Measurements from ENCODE around the gene ARMC3. TPM values are rescaled to one million over a fixed set of nuclear protein-coding genes. Genes with fewer than 3 reads are reported as not detected.
A peak's percentile ranks its signal among the peaks of the same experiment; 100 is the strongest.
"Not testable (repeated sequence)": the region's sequence is repeated elsewhere in the genome, so short reads cannot be mapped to it uniquely, and the experiment has no call there.

Gene ARMC3
- total RNA-seq, 1 donor from 2014 or later: not detected

DNA sequence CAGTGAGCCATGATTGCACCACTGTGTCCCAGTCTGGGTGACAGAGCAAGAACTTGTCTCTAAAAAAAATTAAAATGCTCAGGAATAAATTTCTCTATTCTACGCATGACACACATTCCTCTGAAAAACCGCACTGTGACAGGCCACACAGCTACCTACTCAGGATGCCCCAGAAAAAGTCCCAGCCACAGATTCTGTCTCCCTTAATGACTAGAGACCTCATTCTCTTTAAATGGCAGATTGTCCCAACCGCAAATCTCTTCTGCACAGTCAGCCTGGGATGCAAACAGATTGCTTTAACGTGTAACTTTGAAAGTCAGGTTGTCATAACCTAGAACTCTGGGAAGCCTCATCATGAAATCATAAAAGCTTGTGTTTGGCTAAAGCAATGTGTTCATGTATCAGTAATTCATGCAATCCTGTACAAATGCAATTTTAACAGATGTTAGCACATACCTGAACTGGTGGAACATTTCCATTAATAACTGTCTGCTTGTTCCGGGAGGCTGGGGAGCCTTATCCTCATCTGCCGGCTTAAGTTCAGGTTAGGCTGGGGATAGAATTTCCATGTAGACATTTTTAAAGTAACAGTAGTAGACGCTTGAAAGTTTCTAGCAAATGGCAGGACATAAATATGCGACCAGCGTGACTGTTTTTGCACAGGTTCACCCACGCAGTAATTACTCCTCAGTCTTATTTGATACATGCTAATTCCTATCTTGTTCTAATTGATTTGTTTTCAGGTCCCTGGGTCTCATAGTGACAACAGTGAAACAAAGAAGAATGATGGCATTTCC is 141.4 kb downstream of the ARMC3 start:
- no peak for DNase-seq (ENCODE audit: low spot score)

DNA sequence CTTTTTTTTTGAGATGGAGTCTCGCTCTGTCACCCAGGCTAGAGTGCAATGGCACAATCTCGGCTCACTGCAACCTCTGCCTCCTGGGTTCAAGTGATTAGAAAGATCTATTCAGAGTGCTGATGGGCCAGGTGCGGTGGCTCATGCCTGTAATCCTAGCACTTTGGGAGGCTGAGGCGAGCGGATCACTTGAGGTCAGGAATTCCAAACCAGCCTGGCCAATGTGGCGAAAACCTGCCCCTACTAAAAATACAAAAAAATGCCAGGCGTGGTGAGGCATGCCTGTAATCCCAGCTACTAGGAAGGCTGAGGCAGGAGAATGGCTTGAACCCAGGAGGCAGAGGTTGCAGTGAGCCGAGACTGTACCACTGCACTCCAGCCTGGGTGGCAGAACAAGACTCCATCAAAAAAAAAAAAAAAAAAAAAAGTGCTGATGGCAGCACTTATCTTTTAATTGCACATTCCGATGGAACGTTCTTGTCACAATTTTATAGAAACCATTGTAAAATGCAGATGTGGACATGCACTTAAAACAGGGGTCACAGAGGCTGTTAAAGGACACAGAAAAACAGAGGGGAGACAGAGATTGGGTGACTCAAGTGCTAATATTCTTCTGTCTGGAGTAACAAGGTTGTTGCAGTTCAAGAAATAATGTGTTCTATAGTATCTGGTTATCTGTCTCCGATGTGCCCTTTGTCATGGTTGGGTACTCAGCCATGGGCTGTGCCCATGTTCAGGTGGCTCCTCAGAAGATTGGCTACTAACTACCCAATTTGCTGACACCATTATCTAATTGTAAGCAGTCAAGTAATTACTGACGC is 142.4 kb downstream of the ARMC3 start:
- not testable (repeated sequence) for DNase-seq (ENCODE audit: low spot score); ATAC-seq

More for the DNA sequence above, 141.4 kb downstream of the ARMC3 start:
- ATAC-seq: no peak

DNA sequence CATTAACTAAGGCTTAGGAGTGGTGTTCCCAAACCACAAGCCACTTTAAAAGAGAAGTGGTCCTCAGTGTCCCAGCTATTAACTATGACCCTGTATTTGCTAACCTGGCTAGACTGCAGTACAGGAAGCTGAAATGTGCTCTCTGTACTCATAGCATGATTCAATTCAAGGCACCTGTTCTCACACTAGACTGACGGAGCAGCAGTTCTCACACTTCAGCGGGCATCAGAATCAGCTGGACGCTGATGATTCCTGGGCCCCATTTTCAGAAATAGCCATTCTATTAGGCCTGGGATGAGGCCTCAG is 143.0 kb downstream of the ARMC3 start:
- DNase-seq (ENCODE audit: low spot score) (no peak), ATAC-seq (no peak)

DNA sequence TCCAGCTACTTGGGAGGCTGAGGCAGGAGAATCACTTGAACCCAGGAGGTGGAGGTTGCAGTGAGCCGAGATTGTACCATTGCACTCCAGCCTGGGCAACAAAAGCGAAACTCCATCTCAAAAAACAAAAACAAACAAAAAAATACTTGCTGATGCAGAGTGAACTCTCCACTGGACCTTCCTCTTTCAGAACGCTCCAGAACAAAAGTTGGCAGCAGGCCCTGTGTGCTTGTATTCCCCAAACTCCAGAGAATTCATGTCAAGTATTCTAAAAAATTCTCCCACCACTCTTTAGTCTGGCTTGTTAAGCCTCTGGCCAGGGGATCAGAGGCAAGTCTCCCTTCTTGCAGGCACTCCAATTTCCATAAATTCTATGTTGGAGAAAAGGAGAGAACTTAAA is 144.7 kb downstream of the ARMC3 start:
- DNase-seq (ENCODE audit: low spot score) (peak; percentile 63), ATAC-seq (peak; percentile 74)

DNA sequence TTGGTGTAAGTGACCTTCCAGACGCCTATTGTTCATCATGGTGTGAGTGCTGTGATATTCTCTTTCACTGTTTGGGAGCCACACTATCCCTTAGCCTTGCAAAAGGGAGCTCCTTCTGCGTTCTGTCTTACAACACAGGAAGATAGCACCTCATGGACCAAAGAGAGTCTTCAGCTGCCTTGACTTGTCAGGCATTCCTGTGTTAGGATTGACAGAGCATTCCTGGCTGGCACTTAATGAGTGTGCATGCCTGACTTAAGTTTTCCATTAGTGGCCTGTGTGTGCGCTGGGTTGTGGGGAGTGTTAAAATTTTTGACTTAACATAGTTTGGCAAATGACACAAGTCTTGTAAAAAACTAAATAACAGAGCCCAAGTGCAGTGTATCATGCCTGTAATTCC is 145.7 kb downstream of the ARMC3 start:
- DNase-seq (ENCODE audit: low spot score): no peak
- ATAC-seq: no peak

DNA sequence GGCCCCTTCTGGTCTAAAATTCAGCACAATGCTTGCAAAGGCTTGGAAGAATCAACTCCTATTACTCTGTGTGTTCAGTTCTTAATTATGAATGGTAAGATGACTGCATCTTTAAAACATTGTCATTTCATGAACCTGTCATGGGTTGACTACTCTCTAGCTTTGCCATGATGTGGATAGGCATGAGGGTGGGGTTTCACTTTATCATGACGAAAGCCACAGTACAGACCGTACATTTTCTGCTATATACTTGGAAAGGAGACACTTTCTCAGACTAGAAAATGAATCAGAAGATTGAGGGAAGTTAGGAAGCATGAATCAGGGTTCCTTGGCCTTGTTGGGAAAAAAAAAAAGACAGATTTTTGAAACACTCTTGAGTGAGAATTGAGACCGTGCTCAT is 147.8 kb downstream of the ARMC3 start:
- ATAC-seq (no peak), DNase-seq (ENCODE audit: low spot score) (no peak)

DNA sequence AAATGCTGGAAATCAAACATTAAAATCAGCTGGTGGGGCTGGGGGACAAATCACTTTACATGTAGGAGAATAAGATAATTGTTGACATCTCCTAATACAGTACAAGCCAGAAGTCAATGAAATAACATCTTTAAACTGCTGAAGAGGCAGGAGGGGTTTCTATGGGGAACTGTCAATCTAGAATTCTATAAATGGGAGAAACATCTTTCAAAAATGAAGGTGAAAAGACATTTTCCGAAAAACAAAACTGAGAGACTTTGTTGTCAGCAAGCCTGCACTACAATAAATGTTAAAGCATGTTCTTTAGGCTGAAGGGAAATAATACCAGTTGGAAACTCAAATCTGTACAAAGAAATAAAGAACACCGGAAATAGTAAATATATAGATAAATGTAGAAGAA is 150.3 kb downstream of the ARMC3 start:
- DNase-seq (ENCODE audit: low spot score): no peak
- ATAC-seq: no peak

DNA sequence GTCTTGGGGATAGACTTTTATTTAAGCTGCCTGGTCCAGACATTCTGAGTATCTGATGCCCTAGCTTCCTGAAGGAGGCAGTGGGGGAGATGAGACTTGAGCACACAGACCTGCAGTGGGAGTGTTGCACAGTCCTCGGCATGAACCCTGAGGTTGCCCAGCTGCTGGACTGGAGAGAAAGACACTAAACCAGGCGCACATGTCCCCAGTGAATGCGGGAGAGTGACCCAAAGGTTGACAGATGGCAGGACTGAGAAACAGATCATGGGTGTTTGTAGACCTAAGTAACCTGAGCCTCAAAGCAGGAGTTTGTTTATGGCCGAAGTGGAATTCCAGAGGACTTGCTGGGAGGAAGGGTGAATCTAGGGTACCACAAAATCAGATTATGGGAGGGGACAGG is 151.8 kb downstream of the ARMC3 start:
- ATAC-seq (no peak), DNase-seq (ENCODE audit: low spot score) (no peak)

DNA sequence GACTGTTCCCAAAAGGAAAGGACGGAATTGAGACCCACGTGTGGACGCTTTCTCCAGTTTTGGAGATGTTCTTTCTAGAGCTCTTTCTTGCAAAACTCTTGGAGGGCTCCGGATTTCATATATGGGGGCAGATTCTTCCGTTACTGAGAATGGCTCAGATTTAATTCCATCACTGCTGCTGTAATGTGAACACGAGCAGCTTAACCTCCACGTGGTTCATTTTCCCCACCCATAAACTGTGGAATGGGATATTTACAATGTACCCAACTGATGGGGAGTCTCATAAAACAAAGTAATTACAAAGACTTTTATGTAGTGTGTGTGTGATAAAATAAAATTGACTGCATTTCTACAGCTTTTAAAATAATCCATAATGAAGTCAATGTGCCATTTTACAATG is 152.4 kb downstream of the ARMC3 start:
- ATAC-seq: no peak

DNA sequence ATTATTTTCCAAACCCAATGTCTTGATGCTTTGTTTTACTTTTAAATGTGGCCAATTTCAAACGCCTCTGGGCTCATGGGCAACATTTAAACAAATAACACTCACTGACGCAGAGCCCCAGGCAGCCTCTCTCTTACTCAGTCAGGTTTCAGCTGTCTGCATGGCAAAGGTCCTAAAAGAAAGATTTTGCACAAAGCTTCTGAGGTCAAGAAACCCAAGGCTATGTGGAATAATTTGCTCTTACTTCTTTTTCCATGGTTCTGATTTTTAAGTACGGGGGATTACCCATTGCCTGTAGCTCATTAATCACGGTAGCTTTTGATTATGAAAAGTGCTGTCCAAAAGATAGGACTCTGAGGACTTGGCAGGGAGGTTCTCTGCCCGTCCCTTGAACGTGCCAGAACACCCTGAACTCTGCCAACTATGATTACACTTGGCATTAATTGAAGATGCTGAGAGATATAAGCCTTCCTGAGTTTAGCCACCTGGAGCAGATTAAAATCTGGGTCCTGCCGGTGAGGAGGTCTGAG is 153.4 kb downstream of the ARMC3 start:
- DNase-seq (ENCODE audit: low spot score): no peak

More for the DNA sequence above, 152.4 kb downstream of the ARMC3 start:
- DNase-seq (ENCODE audit: low spot score): no peak

DNA sequence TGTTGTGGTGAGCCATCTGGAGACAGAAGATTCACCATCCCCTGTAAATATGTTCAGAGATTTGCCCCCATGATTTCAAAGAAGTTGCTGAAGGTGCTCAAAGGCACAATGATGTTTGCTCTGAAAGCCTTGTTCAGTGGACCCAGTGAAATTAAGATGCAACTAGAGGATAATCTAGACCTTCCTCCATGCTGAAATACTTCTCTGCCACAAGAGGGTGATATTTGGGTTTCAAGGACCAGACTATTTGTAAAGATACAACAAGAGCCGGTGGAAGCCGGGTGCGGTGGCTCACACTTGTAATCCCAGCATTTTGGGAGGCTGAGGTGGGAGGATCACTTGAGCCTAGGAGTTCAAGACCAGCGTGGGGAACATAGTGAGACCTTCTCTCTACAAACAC is 154.0 kb downstream of the ARMC3 start:
- peak; percentile 51 for ATAC-seq

More for the DNA sequence above, 153.4 kb downstream of the ARMC3 start:
- ATAC-seq: peak; percentile 85

More for the DNA sequence above, 154.0 kb downstream of the ARMC3 start:
- DNase-seq (ENCODE audit: low spot score): no peak

Other genes with a start within 250 kb of the ARMC3 start
- gene PIP4K2A, start 213.5 kb upstream of the ARMC3 start, total RNA-seq: 10.9 TPM
- gene MSRB2, start 167.5 kb downstream of the ARMC3 start, total RNA-seq: 34.2 TPM

All from left lobe of liver (tissue), 2 donors.